AG04449 (cell line): ENCODE results near the gene KMO.

ENCODE experiments used
- CTCF ChIA-PET: fragments of 350-600 bp; formaldehyde crosslinking; extraction: SDS; loops from one replicate; lab custom pipeline; 2021; ENCODE audit warnings: antibody characterized with exemption; lab: Yijun Ruan, JAX
- POLR2A ChIA-PET: fragments of 400-600, 350-600 bp; formaldehyde crosslinking; extraction: SDS; loops from one replicate; lab custom pipeline; 2020; ENCODE audit warnings: antibody characterized with exemption, inconsistent platforms; lab: Yijun Ruan, JAX
- DNase-seq: peaks from one replicate; pipeline ENCODE4 v3.0.0-alpha.2; 2010; ENCODE audit warnings: low read depth, low spot score
- H3K4me3 ChIP-seq: 2 replicates; pipeline ENCODE4 v1.5.1; 2011; ENCODE audit warnings: low read depth, mild to moderate bottlenecking, control low read depth, low read length
- CTCF ChIP-seq: IDR thresholded peaks from one replicate; pipeline ENCODE4 v1.5.1; 2011; ENCODE audit warnings: mild to moderate bottlenecking, moderate library complexity, low read length, control low read depth, inconsistent platforms; ENCODE audit not compliant: insufficient read depth; ENCODE audit errors: missing control alignments

KMO gene

GRCh38 chr1:241591317-241591716 is 59.1 kb downstream of the KMO start:
- DNase-seq: no peak
- ChIA-PET POLR2A (interaction anchor here (0.7 kb wide), 1 partner anchor 36 kb away, joined by 4 read pairs; no protein-coding TSS in a partner anchor), CTCF (interaction anchor here (0.9 to 4.4 kb wide), 4 partner anchors 11 to 305 kb away, joined by 3 to 18 read pairs (median 4); no protein-coding TSS in a partner anchor)
- TF ChIP-seq CTCF: no peak
- no peak overlapping the region for H3K4me3 ChIP-seq

- TF ChIP-seq CTCF: no peak
- ChIA-PET CTCF (interaction anchor here (0.9 to 4.4 kb wide), 4 partner anchors 11 to 305 kb away, joined by 3 to 18 read pairs (median 4); no protein-coding TSS in a partner anchor), POLR2A (interaction anchor here (0.6 to 0.7 kb wide), 2 partner anchors 36 to 256 kb away, joined by 3 to 4 read pairs; partner anchors contain the start of gene EXO1)
- no peak overlapping the region for H3K4me3 ChIP-seq
- no peak for DNase-seq
These were observed 59.6 kb downstream of the KMO start for GRCh38 chr1:241591736-241592135.

GRCh38 chr1:241592273-241592958 is 60.2 kb downstream of the KMO start:
- CTCF ChIA-PET: interaction anchor here (4.4 kb wide), 1 partner anchor 19 kb away, joined by 18 read pairs; no protein-coding TSS in a partner anchor
- no peak for DNase-seq
- POLR2A ChIA-PET: interaction anchor here (0.6 kb wide), 1 partner anchor 256 kb away, joined by 3 read pairs; the partner anchor contains the start of gene EXO1
- TF ChIP-seq CTCF: no peak
- no peak overlapping the region for H3K4me3 ChIP-seq

GRCh38 chr1:241593186-241593585 is 61.0 kb downstream of the KMO start:
- no peak for DNase-seq
- CTCF ChIA-PET: interaction anchor here (4.4 kb wide), 1 partner anchor 18 kb away, joined by 18 read pairs; no protein-coding TSS in a partner anchor
- TF ChIP-seq CTCF: no peak
- POLR2A ChIA-PET: no interaction called here
- no peak overlapping the region for H3K4me3 ChIP-seq

GRCh38 chr1:241596633-241597032 is 64.5 kb downstream of the KMO start:
- TF ChIP-seq CTCF: no peak
- CTCF ChIA-PET: interaction anchor here (1.6 to 1.8 kb wide), 2 partner anchors 14 to 245 kb away, joined by 4 to 17 read pairs; no protein-coding TSS in a partner anchor
- no peak overlapping the region for H3K4me3 ChIP-seq
- POLR2A ChIA-PET: no interaction called here
- no peak for DNase-seq

GRCh38 chr1:241598249-241598648 is 66.1 kb downstream of the KMO start:
- no peak for DNase-seq
- ChIA-PET CTCF (interaction anchor here (0.8 to 1.8 kb wide), 3 partner anchors 12 to 244 kb away, joined by 4 to 17 read pairs (median 5); no protein-coding TSS in a partner anchor), POLR2A (no interaction called here)
- H3K4me3 ChIP-seq: no peak overlapping the region
- no peak for TF ChIP-seq CTCF
